ENCODE results near the gene TRPV6.

TRPV6 gene

GRCh38 chr7:142847353-142847752 lies 38.2 kb downstream of the TRPV6 start:
- no peak for DNase-seq

GRCh38 chr7:142842251-142842766 lies 43.2 kb downstream of the TRPV6 start:
- no peak for DNase-seq

- no peak for DNase-seq
Measured at GRCh38 chr7:142838461-142839213, 46.9 kb downstream of the TRPV6 start.

GRCh38 chr7:142836426-142836825 lies 49.1 kb downstream of the TRPV6 start:
- DNase-seq: no peak

- DNase-seq: peak; percentile 40
Measured at GRCh38 chr7:142835487-142835886, 50.1 kb downstream of the TRPV6 start.

GRCh38 chr7:142833174-142834048 lies 52.1 kb downstream of the TRPV6 start:
- no peak for DNase-seq

GRCh38 chr7:142832417-142832816 lies 53.1 kb downstream of the TRPV6 start:
- DNase-seq: no peak

GRCh38 chr7:142827951-142828500 lies 57.5 kb downstream of the TRPV6 start:
- no peak for DNase-seq

- no peak for DNase-seq
Measured at GRCh38 chr7:142822714-142823113, 62.8 kb downstream of the TRPV6 start.
